K562 (cell line): ENCODE data around the gene SPATA20. TPM values are rescaled to one million over a fixed set of nuclear protein-coding genes. Genes with fewer than 3 reads are reported as not detected.

Experiments
- CBFA2T2 ChIP-seq: fragments of 450-650 bp; conservative IDR thresholded peaks from 2 replicates; pipeline ENCODE4 v1.6.1; 2017; ENCODE audit warnings: mild to moderate bottlenecking
- GABPB1 ChIP-seq: sonication (generic); formaldehyde crosslinking; IDR thresholded peaks from 2 replicates; pipeline ENCODE4 v1.8.0; 2022; ENCODE audit warnings: mild to moderate bottlenecking, missing genetic modification reagents
- MBD1 ChIP-seq: fragments of 250-450 bp; sonication (Bioruptor Pico); IDR thresholded peaks from 2 replicates; pipeline ENCODE4 v1.8.0; 2022; ENCODE audit warnings: inconsistent platforms
- PATZ1 ChIP-seq: fragments of 250-450 bp; sonication (Bioruptor Pico); IDR thresholded peaks from 2 replicates; pipeline ENCODE4 v1.5.0; 2020; ENCODE audit warnings: mild to moderate bottlenecking, borderline replicate concordance
- POLR3A ChIP-seq: IDR thresholded peaks from 2 replicates; pipeline ENCODE4 v1.6.1; 2011; ENCODE audit warnings: borderline replicate concordance, mild to moderate bottlenecking, moderate library complexity; ENCODE audit not compliant: insufficient read length, insufficient read depth; ENCODE audit errors: extremely low read depth
- RBM25 ChIP-seq: fragments of 200-400 bp; formaldehyde crosslinking; IDR thresholded peaks from 2 replicates; pipeline ENCODE4 v1.6.1; 2018; ENCODE audit warnings: low read length, low read depth, moderate library complexity; ENCODE audit not compliant: severe bottlenecking
- TAF15 ChIP-seq: fragments of 200-400 bp; formaldehyde crosslinking; IDR thresholded peaks from 2 replicates; pipeline ENCODE4 v1.6.1; 2017; ENCODE audit warnings: mild to moderate bottlenecking, low read depth, low read length, moderate library complexity
- ZNF347 ChIP-seq: fragments of 450-650 bp; formaldehyde crosslinking; IDR thresholded peaks from 2 replicates; pipeline ENCODE4 v1.4.0; 2020; ENCODE audit warnings: low read depth, mild to moderate bottlenecking, moderate library complexity
- ZNF584 ChIP-seq: fragments of 200-800 bp; sonication (Bioruptor generic); IDR thresholded peaks from 2 replicates; pipeline ENCODE4 v1.6.1; 2016; ENCODE audit warnings: low read depth, mild to moderate bottlenecking, missing genetic modification characterization, missing compliant biosample characterization
- ZNF592 ChIP-seq: fragments of 450-650 bp; IDR thresholded peaks from 2 replicates; pipeline ENCODE4 v1.6.1; 2017; ENCODE audit warnings: antibody characterized with exemption, mild to moderate bottlenecking
- ZNF609 ChIP-seq: sonication (generic); formaldehyde crosslinking; IDR thresholded peaks from 2 replicates; pipeline ENCODE4 v1.8.1; 2023; ENCODE audit warnings: missing genetic modification reagents, mild to moderate bottlenecking, borderline replicate concordance
- ZNF780A ChIP-seq: fragments of 250-450 bp; sonication (Bioruptor Pico); IDR thresholded peaks from 2 replicates; pipeline ENCODE4 v1.5.0; 2021; ENCODE audit warnings: mild to moderate bottlenecking
- ZNF830 ChIP-seq: fragments of 250-450 bp; sonication (Bioruptor Pico); IDR thresholded peaks from 2 replicates; pipeline ENCODE4 v1.5.0; 2021; ENCODE audit warnings: mild to moderate bottlenecking
- polyA plus RNA-seq, 8 experiments: library from polyadenylated mRNA; depleted of rRNA in 4 of 8; stranded (reverse) in 5 of 8; unstranded in 3 of 8; fragments of >200 nt; fragmentation: Nextera tagmentation in 2 of 8; fragmentation: Illumina TruSeq in 1 of 8; extraction: Ambion mirVana in 2 of 8; extraction: Trizol in 1 of 8; gene quantifications; 2 replicates each; pipeline versions ENCODE4 v1.2.1 to v1.2.3, GENCODE V29; 2011 to 2014; ENCODE audit warnings: inconsistent platforms in 1 of 8, missing spikeins in 1 of 8
- total RNA-seq, 7 experiments: library from RNA; depleted of rRNA in 6 of 7; stranded (reverse); fragments of >200 nt in 6 of 7; fragmentation: Illumina TruSeq in 2 of 7; extraction: Trizol in 2 of 7; gene quantifications; 2 replicates each; pipeline versions ENCODE4 v1.2.1 to v1.2.3, GENCODE V29; 2011 to 2021; ENCODE audit warnings: low replicate concordance in 1 of 7

SPATA20 gene
- total and polyA plus RNA-seq, 9 of the 15 experiments (the other 6 are each of a cell fraction or from before 2014, with no cell fraction given) = 0.08 to 4.0 (median 1.5) TPM

GRCh38 chr17:50550661-50551432 lies 3.9 kb downstream of the SPATA20 start (continued):
- 0 out of 2 replicates have a peak, but pooled peaks have one; percentile 32 for TF ChIP-seq ZNF609 (CRISPR knock-in tag)
- TF ChIP-seq MBD1 (CRISPR knock-in tag) = no peak
- TF ChIP-seq GABPB1 (CRISPR knock-in tag) = no peak
- TF ChIP-seq ZNF584 = no peak
- TF ChIP-seq PATZ1 = no peak
- TF ChIP-seq ZNF830 (CRISPR knock-in tag) = no peak
- no peak for TF ChIP-seq RBM25
- no peak for TF ChIP-seq ZNF592
- TF ChIP-seq TAF15 = no peak
- 0 out of 2 replicates have a peak, but pooled peaks have one; percentile 18 for TF ChIP-seq CBFA2T2
- TF ChIP-seq POLR3A = no peak
- TF ChIP-seq ZNF347 (CRISPR knock-in tag) = no peak
- no peak for TF ChIP-seq ZNF780A (CRISPR knock-in tag)
